Hepatocyte (in vitro differentiated cells): ENCODE data around the gene MADD.

ENCODE experiments used
- EZH2 ChIP-seq: fragments of 200-600 bp; sonication (generic); IDR thresholded peaks from 2 replicates; pipeline ENCODE4 v1.6.1; 2016; ENCODE audit warnings: antibody characterized with exemption, mild to moderate bottlenecking, borderline replicate concordance
- TF ChIP-seq, protein P1 (sequence below): fragments of 200-600 bp; sonication (generic); IDR thresholded peaks from 2 replicates; pipeline ENCODE4 v1.5.1; 2016; ENCODE audit warnings: antibody characterized with exemption, mild to moderate bottlenecking; ENCODE audit not compliant: poor library complexity

DNA sequence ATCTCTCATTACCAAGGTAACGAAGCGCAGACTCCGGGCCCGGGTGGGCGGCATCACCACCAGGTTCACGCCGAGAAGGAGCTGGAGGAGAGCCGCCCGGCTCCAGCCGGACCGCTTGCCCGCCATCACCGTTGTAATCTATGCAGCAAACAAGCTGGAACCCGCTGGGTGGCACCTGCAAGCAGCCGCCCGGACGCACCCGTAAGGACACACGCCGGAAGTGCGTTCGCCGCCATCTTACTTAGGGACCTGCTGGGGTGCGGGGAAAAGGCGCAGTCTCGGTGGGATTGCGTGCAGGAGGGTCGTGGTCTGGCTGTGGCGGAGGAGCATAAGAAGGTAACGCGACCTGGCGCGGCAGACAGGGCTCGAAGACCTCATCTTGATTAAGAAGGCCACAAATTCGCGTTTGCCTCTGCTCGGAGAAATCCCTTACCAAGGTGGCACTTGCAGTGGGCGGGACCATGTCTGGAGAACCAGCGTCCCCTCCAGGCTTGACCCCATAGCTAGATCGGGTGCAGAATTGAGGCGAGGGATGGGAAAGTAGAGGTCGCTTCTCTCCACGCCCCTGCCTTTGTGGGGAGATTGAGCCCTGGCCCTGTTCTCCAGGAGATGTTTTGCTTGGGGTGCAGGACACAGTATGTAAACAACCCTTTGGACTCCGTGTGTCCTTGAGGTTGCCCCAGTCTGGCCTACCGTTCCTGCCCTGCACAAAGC is 21.1 kb upstream of the MADD start, which contains the start of gene ACP2:
- no peak for TF ChIP-seq EZH2
- TF ChIP-seq, protein P1, sequence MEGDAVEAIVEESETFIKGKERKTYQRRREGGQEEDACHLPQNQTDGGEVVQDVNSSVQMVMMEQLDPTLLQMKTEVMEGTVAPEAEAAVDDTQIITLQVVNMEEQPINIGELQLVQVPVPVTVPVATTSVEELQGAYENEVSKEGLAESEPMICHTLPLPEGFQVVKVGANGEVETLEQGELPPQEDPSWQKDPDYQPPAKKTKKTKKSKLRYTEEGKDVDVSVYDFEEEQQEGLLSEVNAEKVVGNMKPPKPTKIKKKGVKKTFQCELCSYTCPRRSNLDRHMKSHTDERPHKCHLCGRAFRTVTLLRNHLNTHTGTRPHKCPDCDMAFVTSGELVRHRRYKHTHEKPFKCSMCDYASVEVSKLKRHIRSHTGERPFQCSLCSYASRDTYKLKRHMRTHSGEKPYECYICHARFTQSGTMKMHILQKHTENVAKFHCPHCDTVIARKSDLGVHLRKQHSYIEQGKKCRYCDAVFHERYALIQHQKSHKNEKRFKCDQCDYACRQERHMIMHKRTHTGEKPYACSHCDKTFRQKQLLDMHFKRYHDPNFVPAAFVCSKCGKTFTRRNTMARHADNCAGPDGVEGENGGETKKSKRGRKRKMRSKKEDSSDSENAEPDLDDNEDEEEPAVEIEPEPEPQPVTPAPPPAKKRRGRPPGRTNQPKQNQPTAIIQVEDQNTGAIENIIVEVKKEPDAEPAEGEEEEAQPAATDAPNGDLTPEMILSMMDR = peak; percentile 14
